Measurements from ENCODE around the gene COL8A2. TPM values are rescaled to one million over a fixed set of nuclear protein-coding genes. Genes with fewer than 3 reads are reported as not detected.

The COL8A2 gene
- total and polyA plus RNA-seq, 7 donors: 0.60 to 13.0 (median 3.2) TPM

GRCh38 chr1:36124404-36125128 lies 456 bp downstream of the COL8A2 start:
- WGBS, 2 donors: 11 to 24% methylated on average over 42 of the region's 42 CpGs
- TF ChIP-seq POLR2AphosphoS5 (IDR thresholded peaks at IDR 0.05) (no peak), POLR2A (IDR thresholded peaks at IDR 0.05) (no peak), CTCF (IDR thresholded peaks at IDR 0.05) (no peak), EP300 (IDR thresholded peaks at IDR 0.05) (no peak)

GRCh38 chr1:36123356-36123755 lies 1.7 kb downstream of the COL8A2 start:
- Histone ChIP-seq H3K4me1 (peaks cover 0 to 33% (median 21%) of the 10 kb centered on the region in 4 donors), H3K4me3 (no peak overlapping the region), H3K36me3 (no peaks in the 10 kb centered on the region), H3K9me3 (no peaks in the 10 kb centered on the region), H3K27me3 (no peaks in the 10 kb centered on the region), H3K27ac (peak overlapping the region in 2 of 4 donors; percentile 11 to 66)
- intact Hi-C loops (cut with DNase I): no loop called here
- DNase-seq: no peak
- 53 to 59% methylated on average over 8 of the region's 8 CpGs for WGBS, 2 donors
- TF ChIP-seq POLR2A (IDR thresholded peaks at IDR 0.05): no peak
- TF ChIP-seq POLR2AphosphoS5 (IDR thresholded peaks at IDR 0.05): no peak
- no peak for TF ChIP-seq EP300 (IDR thresholded peaks at IDR 0.05)
- no peak for TF ChIP-seq CTCF (IDR thresholded peaks at IDR 0.05)

More at GRCh38 chr1:36124404-36125128, 456 bp downstream of the COL8A2 start:
- peak overlapping the region; percentile 43 to 68 (median 62) for H3K27ac ChIP-seq
- no peak for DNase-seq
- peak overlapping the region; percentile 16 to 56 (median 50) for H3K4me3 ChIP-seq
- peaks cover 0 to 25% (median 18%) of the 10 kb centered on the region in 4 donors for H3K4me1 ChIP-seq
- no peaks in the 10 kb centered on the region for H3K36me3 ChIP-seq
- intact Hi-C loops (cut with DNase I): no loop called here
- no peaks in the 10 kb centered on the region for H3K27me3 ChIP-seq
- no peaks in the 10 kb centered on the region for H3K9me3 ChIP-seq

GRCh38 chr1:36122062-36123030 lies 2.7 kb downstream of the COL8A2 start:
- 85 to 89% methylated on average over 12 of the region's 12 CpGs for WGBS, 2 donors
- Histone ChIP-seq H3K27ac (peak overlapping the region in 2 of 4 donors; percentile 11 to 66), H3K9me3 (no peaks in the 10 kb centered on the region), H3K27me3 (no peaks in the 10 kb centered on the region), H3K36me3 (no peaks in the 10 kb centered on the region), H3K4me3 (no peak overlapping the region), H3K4me1 (peaks cover 0 to 33% (median 21%) of the 10 kb centered on the region in 4 donors)
- intact Hi-C loops (cut with DNase I): no loop called here
- DNase-seq: no peak
- TF ChIP-seq POLR2AphosphoS5 (IDR thresholded peaks at IDR 0.05): no peak

- WGBS, 2 donors: 65 to 68% methylated on average over 9 of the region's 9 CpGs
- Histone ChIP-seq H3K4me1 (peaks cover 0 to 48% (median 27%) of the 10 kb centered on the region in 4 donors), H3K36me3 (no peaks in the 10 kb centered on the region), H3K4me3 (no peak overlapping the region), H3K27me3 (no peaks in the 10 kb centered on the region), H3K27ac (peak overlapping the region in 2 of 4 donors; percentile 48 to 72), H3K9me3 (no peaks in the 10 kb centered on the region)
- DNase-seq: no peak
- intact Hi-C loops (cut with DNase I): no loop called here
- TF ChIP-seq CTCF (IDR thresholded peaks at IDR 0.05): no peak
- no peak for TF ChIP-seq EP300 (IDR thresholded peaks at IDR 0.05)
- TF ChIP-seq POLR2AphosphoS5 (IDR thresholded peaks at IDR 0.05): no peak
These were observed 5.6 kb downstream of the COL8A2 start for GRCh38 chr1:36119456-36119855.

All from sigmoid colon (tissue), 7 donors.